Progenitor cell of endocrine pancreas (in vitro differentiated cells): ENCODE measurements around the gene CHST13. TPM values are rescaled to one million over a fixed set of nuclear protein-coding genes. Genes with fewer than 3 reads are reported as not detected.

Source experiments
- DNase-seq: peaks from one replicate; pipeline ENCODE4 v3.0.0; 2021; ENCODE audit warnings: low spot score; ENCODE audit not compliant: unreplicated experiment
- H3K27ac Mint-ChIP-seq: 2 replicates; pipeline ENCODE4 v1.8.0; 2021; ENCODE audit warnings: mild to moderate bottlenecking, moderate library complexity, mixed read lengths
- H3K27me3 Mint-ChIP-seq: 2 replicates; pipeline ENCODE4 v1.8.0; 2021; ENCODE audit warnings: mixed read lengths
- H3K36me3 Mint-ChIP-seq: 2 replicates; pipeline ENCODE4 v1.8.0; 2022; ENCODE audit warnings: mixed read lengths; ENCODE audit not compliant: insufficient read depth
- H3K4me1 Mint-ChIP-seq: 2 replicates; pipeline ENCODE4 v1.8.0; 2021; ENCODE audit warnings: low read depth, mixed read lengths
- H3K4me3 Mint-ChIP-seq: 2 replicates; pipeline ENCODE4 v1.8.0; 2021; ENCODE audit warnings: low read depth, mild to moderate bottlenecking, moderate library complexity, mixed read lengths
- H3K9me3 Mint-ChIP-seq: 2 replicates; pipeline ENCODE4 v1.8.0; 2021; ENCODE audit warnings: low read depth, mixed read lengths
- total RNA-seq: library from RNA; stranded (reverse); gene quantifications from 2 replicates; pipeline ENCODE4 v1.2.1, GENCODE V29; 2021
- TF ChIP-seq, protein P1 (sequence below): fragments of 200-600 bp; sonication (generic); IDR thresholded peaks from one replicate; pipeline ENCODE4 v1.5.0; 2021; ENCODE audit warnings: antibody characterized with exemption, mild to moderate bottlenecking; ENCODE audit not compliant: unreplicated experiment

CHST13 gene
- total RNA-seq, 1 donor from 2014 or later = 0.36 TPM

DNA sequence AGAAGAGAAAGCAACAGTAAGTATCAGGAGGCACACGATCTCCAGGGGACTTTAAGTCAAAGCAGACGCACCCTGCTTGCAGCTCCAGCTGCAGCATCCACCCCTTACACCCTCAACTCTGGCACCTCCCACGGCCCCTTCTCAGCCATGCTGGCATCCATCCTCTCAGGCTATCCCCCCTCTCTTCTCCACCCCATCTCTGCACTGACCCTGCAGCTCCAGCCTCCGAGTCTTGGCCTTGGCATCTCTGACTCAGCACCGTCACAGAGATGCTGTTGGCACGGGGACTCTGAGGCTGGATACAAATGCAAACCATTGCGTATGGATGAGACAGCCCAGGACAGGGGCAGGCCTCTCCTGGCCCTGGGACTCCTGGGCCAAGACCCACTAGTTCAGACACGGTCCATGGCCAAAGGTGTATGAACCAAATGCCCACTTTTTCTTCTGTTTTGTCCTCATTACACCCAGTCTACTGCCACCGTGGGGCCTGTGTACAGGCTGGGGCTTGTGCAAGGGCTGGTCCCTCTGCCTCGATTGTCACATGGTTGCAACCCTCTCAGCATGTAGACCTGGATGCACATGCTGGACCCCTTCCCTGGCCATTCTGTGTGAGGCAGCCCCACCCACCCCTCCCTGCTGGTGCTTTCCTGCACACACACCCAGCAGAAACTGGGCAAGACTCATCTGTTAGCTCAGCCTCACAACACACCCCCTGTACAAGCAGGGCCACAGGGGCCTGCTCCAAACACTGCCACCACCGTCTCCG is 29.6 kb upstream of the CHST13 start:
- DNase-seq = no peak
- Mint-ChIP-seq H3K27me3 (peaks cover 15% of the 10 kb centered on the region), H3K36me3 (no peaks in the 10 kb centered on the region), H3K9me3 (no peaks in the 10 kb centered on the region), H3K27ac (no peak overlapping the region), H3K4me3 (no peak overlapping the region), H3K4me1 (no peaks in the 10 kb centered on the region)
- TF ChIP-seq, protein P1, sequence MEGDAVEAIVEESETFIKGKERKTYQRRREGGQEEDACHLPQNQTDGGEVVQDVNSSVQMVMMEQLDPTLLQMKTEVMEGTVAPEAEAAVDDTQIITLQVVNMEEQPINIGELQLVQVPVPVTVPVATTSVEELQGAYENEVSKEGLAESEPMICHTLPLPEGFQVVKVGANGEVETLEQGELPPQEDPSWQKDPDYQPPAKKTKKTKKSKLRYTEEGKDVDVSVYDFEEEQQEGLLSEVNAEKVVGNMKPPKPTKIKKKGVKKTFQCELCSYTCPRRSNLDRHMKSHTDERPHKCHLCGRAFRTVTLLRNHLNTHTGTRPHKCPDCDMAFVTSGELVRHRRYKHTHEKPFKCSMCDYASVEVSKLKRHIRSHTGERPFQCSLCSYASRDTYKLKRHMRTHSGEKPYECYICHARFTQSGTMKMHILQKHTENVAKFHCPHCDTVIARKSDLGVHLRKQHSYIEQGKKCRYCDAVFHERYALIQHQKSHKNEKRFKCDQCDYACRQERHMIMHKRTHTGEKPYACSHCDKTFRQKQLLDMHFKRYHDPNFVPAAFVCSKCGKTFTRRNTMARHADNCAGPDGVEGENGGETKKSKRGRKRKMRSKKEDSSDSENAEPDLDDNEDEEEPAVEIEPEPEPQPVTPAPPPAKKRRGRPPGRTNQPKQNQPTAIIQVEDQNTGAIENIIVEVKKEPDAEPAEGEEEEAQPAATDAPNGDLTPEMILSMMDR = no peak

DNA sequence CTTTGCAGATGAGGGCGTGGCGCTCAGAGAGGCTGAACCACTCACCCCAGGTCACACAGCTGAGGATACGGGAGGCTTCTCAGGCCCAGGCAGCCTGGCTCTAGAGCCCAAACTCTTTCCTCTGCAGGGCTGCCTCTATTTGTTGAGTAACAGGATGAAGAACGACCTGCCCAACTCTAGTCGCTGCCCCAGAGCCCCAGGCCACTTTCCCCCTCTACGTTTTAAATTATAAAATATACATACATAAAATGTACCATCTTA is 29.1 kb upstream of the CHST13 start:
- H3K27me3 Mint-ChIP-seq = peaks cover 13% of the 10 kb centered on the region
- TF ChIP-seq, protein P1 = no peak
- H3K4me1 Mint-ChIP-seq = no peaks in the 10 kb centered on the region
- DNase-seq = no peak
- H3K9me3 Mint-ChIP-seq = no peaks in the 10 kb centered on the region
- no peak overlapping the region for H3K27ac Mint-ChIP-seq
- no peaks in the 10 kb centered on the region for H3K36me3 Mint-ChIP-seq
- H3K4me3 Mint-ChIP-seq = no peak overlapping the region

DNA sequence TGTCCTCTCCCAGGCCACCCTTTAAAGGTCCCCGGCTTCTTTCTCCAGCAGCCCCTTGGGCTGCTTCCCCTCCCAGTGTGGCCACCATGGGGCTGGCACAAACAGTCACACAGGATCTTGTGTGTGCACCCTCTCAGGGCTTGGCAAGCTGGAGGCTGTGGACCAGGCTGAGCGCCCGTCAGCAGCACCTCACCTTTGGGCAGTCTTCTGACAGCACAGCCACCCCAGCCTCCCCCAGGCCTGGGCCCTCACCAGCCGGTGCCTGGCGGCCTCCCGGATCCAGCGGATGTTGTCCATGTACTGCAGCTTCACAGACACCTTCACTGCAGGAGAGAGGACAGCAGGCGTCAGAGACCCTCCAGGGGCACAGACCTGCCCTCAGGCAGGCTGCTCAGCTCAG is 28.2 kb upstream of the CHST13 start:
- TF ChIP-seq, protein P1 = no peak
- Mint-ChIP-seq H3K4me1 (no peaks in the 10 kb centered on the region), H3K27ac (no peak overlapping the region)

DNA sequence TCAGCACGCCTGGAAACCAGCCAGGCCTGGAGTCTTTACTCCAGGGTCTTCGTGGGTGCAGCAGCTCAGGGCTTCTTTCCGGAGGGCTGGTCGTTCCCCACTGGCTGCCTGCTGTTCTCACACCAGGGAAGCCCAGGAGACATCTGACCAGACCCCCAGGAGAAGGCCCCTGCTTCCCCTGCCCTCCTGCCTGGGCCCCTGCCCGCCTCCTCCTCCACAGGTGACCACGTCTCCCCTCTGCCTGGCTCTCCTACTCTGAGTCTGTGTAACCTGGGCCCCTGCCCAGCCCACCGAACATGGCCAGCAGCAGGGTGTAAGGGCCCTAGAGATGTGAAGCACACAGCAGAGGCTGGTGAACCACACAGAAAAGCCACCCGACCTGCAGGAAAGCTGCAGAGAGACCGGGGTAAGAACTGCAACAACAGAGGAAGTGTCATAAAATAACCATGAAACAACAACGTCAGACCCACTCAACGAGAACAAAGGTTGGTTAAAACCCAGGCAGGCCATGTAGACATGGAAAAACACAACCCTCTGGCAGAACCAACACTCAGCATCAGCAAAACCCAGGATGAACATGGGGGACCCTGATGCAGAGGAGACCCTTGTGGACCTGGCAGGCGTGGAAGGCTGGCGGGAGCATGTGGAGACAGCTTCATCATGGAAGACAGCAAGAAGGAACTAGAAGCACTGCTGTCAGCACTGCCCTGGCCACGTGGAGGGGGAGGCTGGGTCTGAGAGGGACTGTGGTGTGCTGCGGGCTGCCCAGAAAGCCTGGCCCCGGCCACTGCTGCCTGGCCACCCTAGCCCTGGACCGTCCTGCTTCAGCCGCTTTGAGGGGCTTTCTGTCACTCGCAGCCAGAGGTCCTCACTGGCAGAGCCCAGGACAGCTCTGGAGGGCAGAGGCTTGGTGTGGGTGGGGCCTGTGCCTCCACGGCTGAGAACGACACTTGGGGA is 26.8 kb upstream of the CHST13 start:
- peak overlapping the region; percentile 70 for H3K27ac Mint-ChIP-seq
- peaks cover 10% of the 10 kb centered on the region for H3K27me3 Mint-ChIP-seq
- H3K9me3 Mint-ChIP-seq = no peaks in the 10 kb centered on the region
- no peak overlapping the region for H3K4me3 Mint-ChIP-seq
- no peaks in the 10 kb centered on the region for H3K36me3 Mint-ChIP-seq
- TF ChIP-seq, protein P1 = no peak
- DNase-seq = no peak
- no peaks in the 10 kb centered on the region for H3K4me1 Mint-ChIP-seq

More for the DNA sequence above, 28.2 kb upstream of the CHST13 start:
- no peaks in the 10 kb centered on the region for H3K9me3 Mint-ChIP-seq
- H3K4me3 Mint-ChIP-seq = no peak overlapping the region
- no peaks in the 10 kb centered on the region for H3K36me3 Mint-ChIP-seq
- no peak for DNase-seq
- peaks cover 13% of the 10 kb centered on the region for H3K27me3 Mint-ChIP-seq

DNA sequence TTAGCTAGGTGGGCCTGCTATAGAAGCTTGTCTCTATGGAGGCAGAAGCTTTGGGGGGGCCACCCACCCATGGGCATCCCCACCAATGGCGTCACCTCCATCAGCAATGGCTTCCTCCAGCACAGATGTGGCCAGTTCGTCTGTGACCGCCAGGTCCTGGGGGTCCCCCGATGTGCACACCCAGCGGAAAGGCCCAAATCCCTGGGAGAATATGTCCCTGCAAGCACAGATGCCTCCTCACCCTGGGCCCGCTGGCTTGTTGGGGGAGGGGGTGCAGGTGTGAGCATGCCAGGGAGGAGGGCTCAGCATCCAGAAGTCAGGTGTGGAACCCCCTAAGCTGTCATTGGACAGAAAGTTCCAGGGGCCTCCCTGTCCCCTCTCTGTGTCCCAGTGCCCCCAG is 26.0 kb upstream of the CHST13 start:
- H3K4me1 Mint-ChIP-seq = no peaks in the 10 kb centered on the region

More for the DNA sequence above, 26.0 kb upstream of the CHST13 start:
- no peak for DNase-seq
- H3K36me3 Mint-ChIP-seq = no peaks in the 10 kb centered on the region
- no peak overlapping the region for H3K27ac Mint-ChIP-seq
- TF ChIP-seq, protein P1 = no peak
- H3K27me3 Mint-ChIP-seq = peaks cover 10% of the 10 kb centered on the region
- no peaks in the 10 kb centered on the region for H3K9me3 Mint-ChIP-seq
- no peak overlapping the region for H3K4me3 Mint-ChIP-seq
